KOPT-K1 (cell line): ENCODE data around the gene UBE2R2.
"Not testable (repeated sequence)": the region's sequence is repeated elsewhere in the genome, so short reads cannot be mapped to it uniquely, and the experiment has no call there.

Experiments
- H3K27ac ChIP-seq: fragments of 200-600 bp; sonication (generic); 2 replicates; pipeline ENCODE4 v1.5.1; 2016; ENCODE audit warnings: antibody characterized with exemption, mild to moderate bottlenecking, low read depth, low read length; ENCODE audit not compliant: poor library complexity, severe bottlenecking
- H3K36me3 ChIP-seq: fragments of 200-600 bp; sonication (generic); 2 replicates; pipeline ENCODE4 v1.5.1; 2017; ENCODE audit warnings: antibody characterized with exemption, mild to moderate bottlenecking, low read length, moderate library complexity; ENCODE audit not compliant: insufficient read depth
- H3K9me3 ChIP-seq: fragments of 200-600 bp; sonication (generic); 2 replicates; pipeline ENCODE4 v1.5.1; 2017; ENCODE audit warnings: antibody characterized with exemption, low read length, mild to moderate bottlenecking; ENCODE audit not compliant: insufficient read depth, poor library complexity, severe bottlenecking

UBE2R2 gene

DNA sequence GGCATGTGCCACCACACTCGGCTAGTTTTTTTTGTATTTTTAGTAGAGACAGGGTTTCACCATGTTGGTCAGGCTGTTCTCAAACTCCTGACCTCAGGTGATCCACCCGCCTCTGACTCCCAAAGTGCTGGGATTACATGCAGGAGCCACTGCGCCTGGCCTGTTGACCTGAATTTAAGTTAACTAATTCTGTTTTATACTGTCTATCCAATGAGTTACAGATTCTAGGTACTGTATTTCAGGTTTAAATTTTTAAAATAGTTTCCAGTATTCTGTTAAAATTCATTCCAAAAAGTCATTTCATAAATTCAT lies 30.9 kb downstream of the UBE2R2 start:
- not testable (repeated sequence) for H3K9me3 ChIP-seq, H3K27ac ChIP-seq
- H3K36me3 ChIP-seq: peaks cover 10% of the 10 kb centered on the region; the same call in 1 of the 2 replicates

DNA sequence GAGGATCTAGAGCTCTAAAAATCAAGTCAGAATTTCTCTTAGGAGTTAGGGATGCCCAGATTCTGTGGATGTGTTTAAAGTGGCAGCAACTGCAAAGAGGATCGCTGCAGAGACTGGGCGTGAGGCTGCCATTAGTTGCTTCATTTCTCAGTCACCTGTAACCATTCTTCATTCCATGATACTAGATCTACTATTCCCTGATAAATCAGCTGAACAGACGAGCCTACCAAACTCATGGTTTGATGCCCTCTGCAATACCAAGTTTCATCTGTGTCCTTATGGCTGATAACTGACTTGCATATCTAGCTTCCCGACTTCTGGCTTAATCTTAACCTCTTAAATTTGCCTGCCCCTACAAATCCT lies 33.3 kb downstream of the UBE2R2 start:
- Histone ChIP-seq H3K27ac (no peak overlapping the region), H3K9me3 (no peaks in the 10 kb centered on the region), H3K36me3 (peaks cover 19% of the 10 kb centered on the region; the same call in 1 of the 2 replicates)

DNA sequence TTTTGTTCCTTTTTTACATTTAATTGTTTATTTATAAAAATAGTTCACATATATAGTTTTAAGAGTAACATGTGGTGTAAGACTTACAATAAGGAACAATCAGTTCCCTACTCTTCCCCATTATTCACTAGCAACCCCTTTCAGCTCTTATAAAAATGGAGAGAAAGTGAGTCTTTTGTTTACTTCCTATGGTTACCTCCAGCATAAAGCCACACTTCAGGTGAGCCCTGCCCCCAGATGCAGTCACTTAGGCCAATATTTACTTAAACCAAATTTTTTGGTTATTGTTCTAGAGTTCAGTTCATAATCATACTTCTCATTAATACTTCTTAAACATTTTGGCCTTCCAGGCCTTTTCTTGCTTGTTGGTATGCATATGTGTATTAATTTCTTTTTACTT lies 33.7 kb downstream of the UBE2R2 start:
- peaks cover 19% of the 10 kb centered on the region; the same call in 1 of the 2 replicates for H3K36me3 ChIP-seq
- no peaks in the 10 kb centered on the region for H3K9me3 ChIP-seq
- H3K27ac ChIP-seq: no peak overlapping the region

GRCh38 chr9:33851301-33851700 lies 34.3 kb downstream of the UBE2R2 start:
- no peaks in the 10 kb centered on the region for H3K9me3 ChIP-seq
- no peak overlapping the region for H3K27ac ChIP-seq
- peaks cover 19% of the 10 kb centered on the region; the same call in 1 of the 2 replicates for H3K36me3 ChIP-seq

GRCh38 chr9:33852216-33852826 lies 35.4 kb downstream of the UBE2R2 start:
- Histone ChIP-seq H3K9me3 (no peaks in the 10 kb centered on the region), H3K36me3 (peaks cover 19% of the 10 kb centered on the region; the same call in 1 of the 2 replicates), H3K27ac (no peak overlapping the region)

DNA sequence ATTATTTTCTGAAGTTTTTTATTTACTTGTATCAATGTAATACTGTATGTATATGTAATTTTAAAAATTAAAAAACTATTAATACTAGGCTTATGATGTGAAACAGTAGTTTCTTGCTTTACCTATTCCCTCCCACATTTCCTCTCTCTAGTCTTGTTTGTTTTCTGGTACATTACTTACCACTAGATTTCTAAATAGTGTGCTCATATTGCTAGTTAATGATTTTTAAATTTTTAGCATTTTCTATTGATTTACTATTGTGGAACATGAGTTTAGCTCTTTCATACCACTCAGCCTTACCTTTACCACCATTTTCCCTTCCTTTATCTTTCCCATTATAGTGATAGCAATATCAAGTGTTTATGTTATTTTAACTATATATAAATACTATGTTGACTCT lies 39.3 kb downstream of the UBE2R2 start:
- H3K27ac ChIP-seq: no peak overlapping the region
- H3K9me3 ChIP-seq: no peaks in the 10 kb centered on the region
- peaks cover 24% of the 10 kb centered on the region for H3K36me3 ChIP-seq

DNA sequence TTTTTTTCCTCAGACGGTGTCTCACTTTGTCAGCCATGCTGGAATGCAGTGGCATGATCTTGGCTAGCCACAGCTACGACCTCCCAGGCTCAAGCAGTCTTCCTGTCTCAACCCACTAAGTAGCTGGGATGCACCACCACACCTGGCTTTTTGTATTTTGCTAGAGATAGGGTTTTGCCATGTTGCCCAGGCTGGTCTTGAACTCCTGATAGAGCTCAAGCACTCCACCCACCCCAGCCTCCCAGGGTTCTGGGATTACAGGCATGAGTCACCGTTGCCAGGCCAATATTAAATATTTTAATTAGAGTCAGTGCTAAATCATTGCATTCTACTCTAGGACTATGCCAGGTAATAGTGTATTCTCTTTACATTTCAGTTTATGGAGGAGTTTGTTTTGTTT lies 41.5 kb downstream of the UBE2R2 start:
- Histone ChIP-seq H3K9me3 (no peaks in the 10 kb centered on the region), H3K36me3 (peaks cover 34% of the 10 kb centered on the region), H3K27ac (no peak overlapping the region)

- H3K9me3 ChIP-seq: no peaks in the 10 kb centered on the region
- H3K36me3 ChIP-seq: peaks cover 34% of the 10 kb centered on the region
- no peak overlapping the region for H3K27ac ChIP-seq
Measured at GRCh38 chr9:33860200-33860871, 43.4 kb downstream of the UBE2R2 start.

DNA sequence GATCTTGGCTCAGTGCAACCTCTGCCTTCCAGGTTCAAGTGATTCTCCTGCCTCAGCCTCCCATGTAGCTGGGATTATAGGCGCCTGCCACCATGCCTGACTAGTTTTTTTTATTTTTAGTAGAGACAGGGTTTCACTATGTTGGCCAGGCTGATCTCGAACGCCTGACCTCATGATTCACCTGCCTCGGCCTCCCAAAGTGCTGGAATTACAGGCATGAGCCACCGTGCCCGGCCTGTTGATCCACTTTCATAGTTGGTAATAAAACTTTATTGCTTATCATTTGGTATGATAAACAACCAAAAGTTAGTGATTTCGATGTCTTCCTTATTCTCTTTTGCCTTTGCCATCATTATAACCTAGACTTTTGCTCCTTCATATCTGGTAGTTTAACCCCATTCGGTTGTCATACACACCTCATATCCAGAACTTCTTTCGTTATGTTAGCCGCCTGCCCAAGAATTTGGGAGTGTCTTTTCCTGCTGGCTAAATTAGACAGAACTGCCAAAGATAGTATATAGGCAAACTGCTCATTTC lies 45.0 kb downstream of the UBE2R2 start:
- Histone ChIP-seq H3K9me3 (no peaks in the 10 kb centered on the region), H3K36me3 (peaks cover 34% of the 10 kb centered on the region), H3K27ac (no peak overlapping the region)

- H3K9me3 ChIP-seq, H3K27ac ChIP-seq: not testable (repeated sequence)
- peaks cover 40% of the 10 kb centered on the region for H3K36me3 ChIP-seq
Measured at GRCh38 chr9:33863027-33863426, 46.1 kb downstream of the UBE2R2 start.

DNA sequence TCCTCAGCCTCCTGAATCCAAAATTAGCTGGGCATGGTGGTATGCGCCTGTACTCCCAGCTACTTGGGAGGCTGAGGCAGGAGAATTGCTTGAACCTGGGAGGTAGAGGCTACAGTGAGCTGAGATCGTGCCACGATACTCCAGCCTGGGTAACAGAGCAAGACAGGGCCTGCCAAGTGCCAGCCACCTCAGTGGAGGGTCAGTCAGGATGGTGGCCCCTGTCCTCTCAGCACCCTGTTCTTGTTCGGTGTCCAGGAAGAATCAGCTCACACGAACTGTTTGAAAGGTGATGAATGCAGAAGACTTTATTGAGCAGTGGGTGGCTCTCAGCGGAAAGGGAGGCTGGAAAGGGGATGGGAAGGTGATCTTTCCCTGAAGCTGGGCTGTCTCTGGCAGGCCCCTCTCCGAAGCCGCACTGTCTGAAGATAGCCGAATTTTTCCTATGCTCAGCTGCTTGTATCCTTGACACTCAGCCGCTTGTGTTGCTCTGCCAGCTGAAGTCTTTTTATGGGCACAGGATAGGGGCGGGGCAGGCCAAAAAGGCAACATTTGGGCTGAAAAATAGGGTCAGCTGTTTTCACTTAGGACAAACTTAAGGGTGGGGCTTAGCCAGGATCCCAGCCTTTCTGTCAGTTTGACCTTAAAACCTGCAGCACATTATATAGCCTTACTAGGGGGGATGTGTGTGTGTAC lies 50.9 kb downstream of the UBE2R2 start:
- Histone ChIP-seq H3K27ac (no peak overlapping the region), H3K9me3 (no peaks in the 10 kb centered on the region), H3K36me3 (peaks cover 25% of the 10 kb centered on the region)

GRCh38 chr9:33868440-33868973 lies 51.5 kb downstream of the UBE2R2 start:
- H3K9me3 ChIP-seq: no peaks in the 10 kb centered on the region
- peaks cover 19% of the 10 kb centered on the region for H3K36me3 ChIP-seq
- H3K27ac ChIP-seq: no peak overlapping the region

DNA sequence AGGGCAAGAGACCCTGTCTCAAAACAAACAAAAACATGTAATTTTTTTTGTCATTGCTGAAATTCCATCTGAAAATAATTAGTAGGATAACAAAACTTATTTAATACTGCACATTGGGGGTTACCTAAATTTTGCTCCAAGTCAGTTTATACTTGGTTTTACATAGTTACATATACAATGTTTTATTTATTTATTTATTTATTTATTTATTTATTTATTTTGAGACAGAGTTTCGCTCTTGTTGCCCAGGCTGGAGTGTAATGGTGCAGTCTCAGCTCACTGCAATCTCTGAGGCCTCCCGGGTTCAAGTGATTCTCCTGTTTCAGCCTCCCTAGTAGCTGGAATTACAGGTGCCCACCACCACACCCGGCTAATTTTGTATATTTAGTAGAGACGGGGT lies 52.3 kb downstream of the UBE2R2 start:
- peaks cover 11% of the 10 kb centered on the region for H3K36me3 ChIP-seq
- H3K27ac ChIP-seq, H3K9me3 ChIP-seq: not testable (repeated sequence)

DNA sequence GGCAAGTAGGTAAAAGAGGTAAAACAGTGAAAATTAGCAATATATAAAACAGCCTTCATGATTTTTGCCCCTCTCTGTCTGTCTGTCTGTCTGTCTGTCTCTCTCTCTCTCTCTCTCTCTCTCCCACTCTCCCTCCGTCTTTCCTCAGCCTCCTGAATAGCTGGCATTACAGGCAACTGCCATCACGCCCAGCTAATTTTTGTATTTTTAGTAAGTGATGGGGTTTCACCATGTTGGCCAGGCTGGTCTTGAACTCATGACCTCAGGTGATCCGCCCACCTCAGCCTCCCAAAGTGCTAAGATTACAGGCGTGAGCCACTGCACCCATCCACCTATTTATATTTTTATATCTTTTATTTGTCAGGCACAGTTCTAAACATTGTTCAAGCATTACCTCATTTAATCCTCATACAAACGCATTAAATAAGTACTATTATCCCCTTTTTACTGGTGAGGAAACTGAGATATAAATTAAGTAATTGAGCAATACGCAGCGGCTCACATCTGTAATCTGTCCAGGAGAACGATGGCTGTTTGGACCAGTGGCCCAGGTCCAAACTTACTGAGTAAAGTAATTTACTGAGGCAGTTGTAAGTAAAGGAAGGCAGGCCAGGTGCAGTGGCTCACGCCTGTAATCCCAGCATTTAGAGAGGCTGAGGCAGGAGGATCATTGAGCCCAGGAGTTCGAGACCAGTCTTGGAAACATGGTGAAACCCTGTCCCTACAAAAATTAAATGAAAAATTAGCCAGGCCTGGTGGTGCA lies 60.9 kb downstream of the UBE2R2 start:
- H3K27ac ChIP-seq: no peak overlapping the region
- H3K9me3 ChIP-seq: no peaks in the 10 kb centered on the region

More for the DNA sequence above, 60.9 kb downstream of the UBE2R2 start:
- H3K36me3 ChIP-seq: no peaks in the 10 kb centered on the region; the same call in 1 of the 2 replicates
